ENCODE measurements around the gene IGFBP5. TPM values are rescaled to one million over a fixed set of nuclear protein-coding genes. Genes with fewer than 3 reads are reported as not detected.

IGFBP5 gene
- total RNA-seq, 2 experiments from 2014 or later: not detected

DNA sequence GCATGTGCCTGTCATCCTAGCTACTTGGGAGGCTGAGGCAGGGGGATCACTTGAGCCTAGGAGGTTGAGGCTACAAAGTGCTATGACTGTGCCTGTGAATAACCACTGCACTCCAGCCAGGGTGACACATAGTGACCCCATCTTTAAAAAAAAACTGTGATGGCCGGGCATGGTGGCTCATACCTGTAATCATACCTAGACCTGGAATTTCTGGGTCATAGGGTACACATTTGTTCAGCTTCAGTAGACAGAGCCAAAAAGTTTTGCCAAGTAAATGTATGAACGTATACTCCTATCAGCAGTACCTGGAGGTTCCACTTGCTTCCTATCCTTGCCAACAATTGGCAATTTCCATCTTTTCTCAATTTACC lies 68.5 kb downstream of the IGFBP5 start:
- intact Hi-C loops (cut with micrococcal nuclease): no loop called here
- H3K27me3 Mint-ChIP-seq: peaks cover 10% of the 10 kb centered on the region
- ChIA-PET CTCF (no interaction called here), POLR2A (interaction anchor here (0.5 kb wide), 1 partner anchor 51 kb away, joined by 3 read pairs; no protein-coding TSS in a partner anchor)
- no peak overlapping the region for H3K4me3 Mint-ChIP-seq
- no peaks in the 10 kb centered on the region for H3K36me3 Mint-ChIP-seq (ENCODE audit: low read depth)
- ATAC-seq: no peak
- no peaks in the 10 kb centered on the region for H3K4me1 Mint-ChIP-seq (ENCODE audit: low read depth)
- DNase-seq: no peak
- no peaks in the 10 kb centered on the region for H3K9me3 Mint-ChIP-seq
- TF ChIP-seq, protein P1, sequence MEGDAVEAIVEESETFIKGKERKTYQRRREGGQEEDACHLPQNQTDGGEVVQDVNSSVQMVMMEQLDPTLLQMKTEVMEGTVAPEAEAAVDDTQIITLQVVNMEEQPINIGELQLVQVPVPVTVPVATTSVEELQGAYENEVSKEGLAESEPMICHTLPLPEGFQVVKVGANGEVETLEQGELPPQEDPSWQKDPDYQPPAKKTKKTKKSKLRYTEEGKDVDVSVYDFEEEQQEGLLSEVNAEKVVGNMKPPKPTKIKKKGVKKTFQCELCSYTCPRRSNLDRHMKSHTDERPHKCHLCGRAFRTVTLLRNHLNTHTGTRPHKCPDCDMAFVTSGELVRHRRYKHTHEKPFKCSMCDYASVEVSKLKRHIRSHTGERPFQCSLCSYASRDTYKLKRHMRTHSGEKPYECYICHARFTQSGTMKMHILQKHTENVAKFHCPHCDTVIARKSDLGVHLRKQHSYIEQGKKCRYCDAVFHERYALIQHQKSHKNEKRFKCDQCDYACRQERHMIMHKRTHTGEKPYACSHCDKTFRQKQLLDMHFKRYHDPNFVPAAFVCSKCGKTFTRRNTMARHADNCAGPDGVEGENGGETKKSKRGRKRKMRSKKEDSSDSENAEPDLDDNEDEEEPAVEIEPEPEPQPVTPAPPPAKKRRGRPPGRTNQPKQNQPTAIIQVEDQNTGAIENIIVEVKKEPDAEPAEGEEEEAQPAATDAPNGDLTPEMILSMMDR (IDR thresholded peaks at IDR 0.05): no peak
- no peak overlapping the region for H3K27ac Mint-ChIP-seq

DNA sequence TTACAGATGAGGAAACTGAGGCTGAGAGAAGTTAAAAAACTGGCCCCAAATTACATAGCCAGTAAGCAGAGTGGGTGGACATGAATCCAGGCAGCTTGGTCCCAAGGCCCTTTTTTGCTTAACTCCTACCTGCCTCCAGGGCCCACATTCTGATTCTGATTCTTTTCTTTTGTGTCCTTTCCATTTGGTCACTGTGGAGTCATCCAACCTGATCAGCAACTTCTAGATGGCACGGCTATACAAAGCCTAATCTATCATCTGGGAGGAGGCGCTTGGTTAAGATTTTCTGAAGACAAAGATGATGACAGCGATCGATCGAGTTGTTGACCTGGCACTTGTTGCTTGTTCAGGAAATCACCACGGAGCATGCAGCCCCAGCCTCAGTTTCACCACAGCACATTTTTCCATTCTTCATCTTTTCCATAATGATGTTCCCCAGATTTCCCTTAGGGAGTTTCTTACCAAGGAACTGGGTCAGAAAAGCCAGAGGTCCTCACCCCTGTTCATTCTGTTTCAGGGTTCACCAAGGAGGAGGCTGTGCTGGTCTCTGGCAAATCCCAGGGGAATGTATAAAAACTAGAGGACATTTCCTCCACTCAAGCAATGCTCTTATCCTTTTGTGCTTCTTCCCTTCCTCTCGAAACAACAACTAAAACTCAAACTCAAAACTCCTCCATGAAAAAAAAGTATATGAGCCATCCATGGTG lies 69.0 kb downstream of the IGFBP5 start:
- POLR2A ChIA-PET: no interaction called here
- TF ChIP-seq, protein P1 (IDR thresholded peaks at IDR 0.05): no peak
- H3K4me3 Mint-ChIP-seq: no peak overlapping the region

DNA sequence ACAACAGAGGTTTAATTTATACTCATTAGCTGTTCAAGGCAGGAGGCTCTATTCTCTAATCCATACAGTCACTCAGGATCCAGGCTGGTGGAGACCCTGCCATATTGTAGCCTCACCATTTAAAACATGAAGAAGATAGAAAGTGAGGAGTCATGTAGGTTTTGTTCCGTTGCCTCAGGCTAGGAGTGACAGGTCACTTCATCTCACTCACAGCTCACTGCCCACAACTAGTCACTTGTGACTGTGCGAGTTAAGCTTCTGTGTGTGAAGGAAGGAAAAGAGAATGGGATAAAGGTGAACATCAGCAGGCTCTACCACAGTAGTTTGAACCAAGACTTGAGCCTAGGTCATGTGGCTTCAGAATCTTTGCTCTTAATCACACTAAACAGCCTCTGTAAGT lies 71.1 kb downstream of the IGFBP5 start:
- POLR2A ChIA-PET: no interaction called here
- CTCF ChIA-PET: no interaction called here
- Mint-ChIP-seq H3K27me3 (no peaks in the 10 kb centered on the region), H3K36me3 (ENCODE audit: low read depth) (no peaks in the 10 kb centered on the region), H3K9me3 (no peaks in the 10 kb centered on the region), H3K27ac (no peak overlapping the region), H3K4me3 (no peak overlapping the region), H3K4me1 (ENCODE audit: low read depth) (peaks cover 9% of the 10 kb centered on the region)
- no peak for DNase-seq
- no peak for ATAC-seq
- intact Hi-C loops (cut with micrococcal nuclease): no loop called here
- TF ChIP-seq, protein P1 (IDR thresholded peaks at IDR 0.05): no peak

More for the DNA sequence above, 69.0 kb downstream of the IGFBP5 start:
- ATAC-seq: no peak
- H3K36me3 Mint-ChIP-seq (ENCODE audit: low read depth): no peaks in the 10 kb centered on the region
- peaks cover 5% of the 10 kb centered on the region for H3K27me3 Mint-ChIP-seq
- CTCF ChIA-PET: no interaction called here
- DNase-seq: no peak
- intact Hi-C loops (cut with micrococcal nuclease): no loop called here
- no peaks in the 10 kb centered on the region for H3K9me3 Mint-ChIP-seq
- H3K27ac Mint-ChIP-seq: no peak overlapping the region
- H3K4me1 Mint-ChIP-seq (ENCODE audit: low read depth): no peaks in the 10 kb centered on the region

DNA sequence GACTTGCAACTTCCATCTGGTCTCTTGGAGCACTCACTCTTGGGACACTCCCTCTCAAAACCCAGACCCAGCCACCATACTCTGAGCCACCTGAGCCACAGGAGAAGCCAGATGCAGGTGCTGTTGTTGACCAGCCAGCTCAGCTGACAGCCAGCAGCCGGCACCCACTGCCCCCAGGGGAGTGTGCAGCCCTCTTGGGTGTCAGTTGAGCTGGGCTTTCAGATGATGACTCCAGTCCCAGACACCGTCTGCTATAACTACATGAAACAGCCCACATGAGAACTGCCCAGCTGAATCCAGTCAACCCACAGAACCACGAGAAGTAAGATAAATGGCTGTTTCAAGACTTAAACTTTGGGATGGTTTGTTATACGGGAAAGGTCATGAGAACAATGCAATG lies 72.8 kb downstream of the IGFBP5 start:
- H3K4me1 Mint-ChIP-seq (ENCODE audit: low read depth): peaks cover 20% of the 10 kb centered on the region
- CTCF ChIA-PET: interaction anchor here (1.6 to 5.7 kb wide), 2 partner anchors 18 to 104 kb away, joined by 5 to 20 read pairs; no protein-coding TSS in a partner anchor
- POLR2A ChIA-PET: no interaction called here

More for the DNA sequence above, 72.8 kb downstream of the IGFBP5 start:
- H3K9me3 Mint-ChIP-seq: no peaks in the 10 kb centered on the region
- no peaks in the 10 kb centered on the region for H3K27me3 Mint-ChIP-seq
- TF ChIP-seq, protein P1 (IDR thresholded peaks at IDR 0.05): no peak
- intact Hi-C loops (cut with micrococcal nuclease): no loop called here
- no peak overlapping the region for H3K4me3 Mint-ChIP-seq
- no peak for DNase-seq
- H3K27ac Mint-ChIP-seq: no peak overlapping the region
- H3K36me3 Mint-ChIP-seq (ENCODE audit: low read depth): no peaks in the 10 kb centered on the region
- ATAC-seq: no peak

Other genes with a start within 250 kb of the IGFBP5 start
- gene RPL37A, start 196.7 kb downstream of the IGFBP5 start, total RNA-seq: 1,000 to 10,000 TPM; 4,110 to 4,316 TPM
- gene IGFBP2, start 62.1 kb downstream of the IGFBP5 start, total RNA-seq: 100 to 1,000 TPM; 123 to 124 TPM
- not detected for gene TNP1, start 164.5 kb upstream of the IGFBP5 start, total RNA-seq